Ishikawa (cell line): Measurements from ENCODE around the gene GOLGB1.

ENCODE experiments used
- CEBPB ChIP-seq: IDR thresholded peaks from 2 replicates; pipeline ENCODE4 v1.6.1; 2012
- CREB1 ChIP-seq: IDR thresholded peaks from 2 replicates; pipeline ENCODE4 v1.6.1; 2012; ENCODE audit warnings: low read depth
- EGR1 ChIP-seq: IDR thresholded peaks from 2 replicates; pipeline ENCODE4 v1.6.1; 2012
- EP300 ChIP-seq: IDR thresholded peaks from 2 replicates; pipeline ENCODE4 v1.6.1; 2012; ENCODE audit warnings: borderline replicate concordance
- FOXM1 ChIP-seq: IDR thresholded peaks from 2 replicates; pipeline ENCODE4 v1.6.1; 2012; ENCODE audit warnings: low read depth, borderline replicate concordance
- MAX ChIP-seq: IDR thresholded peaks from 2 replicates; pipeline ENCODE4 v1.6.1; 2012
- NFIC ChIP-seq: IDR thresholded peaks from 2 replicates; pipeline ENCODE4 v1.6.1; 2012
- RAD21 ChIP-seq: IDR thresholded peaks from 2 replicates; pipeline ENCODE4 v1.6.1; 2012; ENCODE audit warnings: low read depth
- TAF1 ChIP-seq: IDR thresholded peaks from 2 replicates; pipeline ENCODE4 v1.6.1; 2012; ENCODE audit warnings: low read depth, mild to moderate bottlenecking
- TCF12 ChIP-seq: IDR thresholded peaks from 2 replicates; pipeline ENCODE4 v1.6.1; 2012; ENCODE audit warnings: low read depth
- TEAD4 ChIP-seq: IDR thresholded peaks from 2 replicates; pipeline ENCODE4 v1.6.1; 2012
- YY1 ChIP-seq: IDR thresholded peaks from 2 replicates; pipeline ENCODE4 v1.6.1; 2012; ENCODE audit warnings: low read depth
- ZBTB7A ChIP-seq: IDR thresholded peaks from 2 replicates; pipeline ENCODE4 v1.6.1; 2012; ENCODE audit warnings: low read depth
- TF ChIP-seq, protein P1 (sequence below): IDR thresholded peaks from 2 replicates; pipeline ENCODE4 v1.6.1; 2012; ENCODE audit warnings: low read depth, mild to moderate bottlenecking
- TF ChIP-seq, protein P2 (sequence below): IDR thresholded peaks from 2 replicates; pipeline ENCODE4 v1.6.1; 2012

GOLGB1 gene

DNA sequence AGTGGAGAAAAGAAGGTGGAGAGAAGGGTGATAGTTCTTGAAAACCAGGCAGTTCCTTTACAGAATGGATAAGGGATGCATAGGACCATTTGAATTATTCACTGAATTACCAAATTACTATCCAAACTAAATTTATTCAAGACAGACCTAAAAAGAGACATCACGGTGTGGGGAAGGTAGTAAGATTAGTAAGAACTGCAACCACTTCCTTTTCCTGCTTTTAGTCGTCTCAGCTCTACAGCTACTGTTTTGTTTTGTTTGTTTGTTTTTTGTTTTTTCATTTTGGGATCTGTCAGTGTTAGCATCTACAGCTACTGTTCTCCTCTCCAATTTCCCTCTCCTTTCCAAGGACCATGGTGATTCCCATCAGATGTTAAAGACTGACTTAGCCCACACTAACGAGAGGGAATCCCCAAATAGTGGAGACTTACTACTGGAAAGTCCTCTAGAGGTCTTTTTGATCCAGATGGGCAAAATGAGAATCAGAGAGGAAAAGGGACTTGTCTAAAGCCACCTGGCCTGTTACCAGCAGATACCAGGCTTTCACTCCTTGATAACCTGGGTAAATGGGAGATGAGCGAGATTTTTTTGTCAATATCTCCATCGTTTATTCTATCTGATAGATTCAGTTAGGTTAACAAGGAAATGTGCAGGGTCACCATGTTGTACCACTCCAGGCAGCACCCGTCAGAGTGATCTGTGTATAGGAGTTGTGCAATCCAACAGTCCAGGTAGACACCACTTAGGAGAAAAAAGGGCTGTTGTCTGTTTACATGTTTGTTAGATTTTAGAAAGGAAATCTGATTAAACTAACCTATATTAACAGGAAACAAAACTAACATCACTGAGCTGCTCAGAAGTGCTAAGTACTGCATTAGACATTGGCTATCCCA, 94.8 kb downstream of the GOLGB1 start:
- TF ChIP-seq CREB1 (no peak), CEBPB (no peak), YY1 (no peak), TEAD4 (no peak)
- TF ChIP-seq, protein P1, sequence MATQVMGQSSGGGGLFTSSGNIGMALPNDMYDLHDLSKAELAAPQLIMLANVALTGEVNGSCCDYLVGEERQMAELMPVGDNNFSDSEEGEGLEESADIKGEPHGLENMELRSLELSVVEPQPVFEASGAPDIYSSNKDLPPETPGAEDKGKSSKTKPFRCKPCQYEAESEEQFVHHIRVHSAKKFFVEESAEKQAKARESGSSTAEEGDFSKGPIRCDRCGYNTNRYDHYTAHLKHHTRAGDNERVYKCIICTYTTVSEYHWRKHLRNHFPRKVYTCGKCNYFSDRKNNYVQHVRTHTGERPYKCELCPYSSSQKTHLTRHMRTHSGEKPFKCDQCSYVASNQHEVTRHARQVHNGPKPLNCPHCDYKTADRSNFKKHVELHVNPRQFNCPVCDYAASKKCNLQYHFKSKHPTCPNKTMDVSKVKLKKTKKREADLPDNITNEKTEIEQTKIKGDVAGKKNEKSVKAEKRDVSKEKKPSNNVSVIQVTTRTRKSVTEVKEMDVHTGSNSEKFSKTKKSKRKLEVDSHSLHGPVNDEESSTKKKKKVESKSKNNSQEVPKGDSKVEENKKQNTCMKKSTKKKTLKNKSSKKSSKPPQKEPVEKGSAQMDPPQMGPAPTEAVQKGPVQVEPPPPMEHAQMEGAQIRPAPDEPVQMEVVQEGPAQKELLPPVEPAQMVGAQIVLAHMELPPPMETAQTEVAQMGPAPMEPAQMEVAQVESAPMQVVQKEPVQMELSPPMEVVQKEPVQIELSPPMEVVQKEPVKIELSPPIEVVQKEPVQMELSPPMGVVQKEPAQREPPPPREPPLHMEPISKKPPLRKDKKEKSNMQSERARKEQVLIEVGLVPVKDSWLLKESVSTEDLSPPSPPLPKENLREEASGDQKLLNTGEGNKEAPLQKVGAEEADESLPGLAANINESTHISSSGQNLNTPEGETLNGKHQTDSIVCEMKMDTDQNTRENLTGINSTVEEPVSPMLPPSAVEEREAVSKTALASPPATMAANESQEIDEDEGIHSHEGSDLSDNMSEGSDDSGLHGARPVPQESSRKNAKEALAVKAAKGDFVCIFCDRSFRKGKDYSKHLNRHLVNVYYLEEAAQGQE: no peak

DNA sequence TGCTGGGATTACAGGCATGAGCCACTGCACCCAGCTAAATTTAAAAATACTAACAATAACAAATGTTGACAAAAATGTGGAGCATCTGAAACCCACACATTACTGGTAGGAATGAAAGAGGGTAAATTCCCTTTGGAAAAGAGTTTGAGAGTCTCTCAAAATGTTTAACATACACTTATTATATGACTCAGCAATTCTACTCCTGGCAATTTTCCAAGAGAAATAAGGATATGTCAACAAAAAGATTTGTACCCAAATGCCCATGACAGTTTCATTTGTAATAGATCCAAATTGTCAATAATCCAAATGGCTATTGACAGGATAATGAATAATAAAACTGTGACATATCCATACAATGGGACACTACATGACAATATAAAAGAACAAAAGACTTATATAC, 97.9 kb downstream of the GOLGB1 start:
- TF ChIP-seq ZBTB7A (no peak), RAD21 (no peak), YY1 (no peak), TAF1 (no peak), NFIC (0 out of 2 replicates have a peak, but pooled peaks have one; percentile 36)

DNA sequence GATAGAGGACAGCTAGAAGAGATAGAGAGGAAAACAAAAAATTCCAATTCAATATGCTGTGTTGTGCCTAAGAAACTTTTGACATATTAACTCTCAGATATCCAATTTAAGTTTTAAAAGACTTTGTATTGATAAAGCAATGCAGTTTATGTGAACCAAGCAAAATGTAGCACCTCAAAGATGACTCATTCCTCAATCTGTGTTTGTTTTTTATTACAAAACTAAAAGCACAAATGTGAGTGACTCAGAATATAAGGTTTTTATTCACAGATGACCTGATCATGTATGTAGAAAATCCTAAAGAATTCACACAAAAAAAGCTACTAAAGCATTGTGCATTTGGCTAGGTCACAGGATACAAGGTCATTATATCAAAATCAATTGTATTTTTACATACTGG, 99.9 kb downstream of the GOLGB1 start:
- no peak for TF ChIP-seq RAD21
- no peak for TF ChIP-seq TAF1
- no peak for TF ChIP-seq NFIC
- no peak for TF ChIP-seq FOXM1
- no peak for TF ChIP-seq TEAD4
- no peak for TF ChIP-seq YY1
- TF ChIP-seq CREB1: no peak
- no peak for TF ChIP-seq TCF12
- no peak for TF ChIP-seq EP300
- TF ChIP-seq MAX: no peak
- no peak for TF ChIP-seq EGR1
- TF ChIP-seq, protein P1: no peak
- no peak for TF ChIP-seq CEBPB
- no peak for TF ChIP-seq ZBTB7A
- TF ChIP-seq, protein P2, sequence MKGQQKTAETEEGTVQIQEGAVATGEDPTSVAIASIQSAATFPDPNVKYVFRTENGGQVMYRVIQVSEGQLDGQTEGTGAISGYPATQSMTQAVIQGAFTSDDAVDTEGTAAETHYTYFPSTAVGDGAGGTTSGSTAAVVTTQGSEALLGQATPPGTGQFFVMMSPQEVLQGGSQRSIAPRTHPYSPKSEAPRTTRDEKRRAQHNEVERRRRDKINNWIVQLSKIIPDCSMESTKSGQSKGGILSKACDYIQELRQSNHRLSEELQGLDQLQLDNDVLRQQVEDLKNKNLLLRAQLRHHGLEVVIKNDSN: no peak

DNA sequence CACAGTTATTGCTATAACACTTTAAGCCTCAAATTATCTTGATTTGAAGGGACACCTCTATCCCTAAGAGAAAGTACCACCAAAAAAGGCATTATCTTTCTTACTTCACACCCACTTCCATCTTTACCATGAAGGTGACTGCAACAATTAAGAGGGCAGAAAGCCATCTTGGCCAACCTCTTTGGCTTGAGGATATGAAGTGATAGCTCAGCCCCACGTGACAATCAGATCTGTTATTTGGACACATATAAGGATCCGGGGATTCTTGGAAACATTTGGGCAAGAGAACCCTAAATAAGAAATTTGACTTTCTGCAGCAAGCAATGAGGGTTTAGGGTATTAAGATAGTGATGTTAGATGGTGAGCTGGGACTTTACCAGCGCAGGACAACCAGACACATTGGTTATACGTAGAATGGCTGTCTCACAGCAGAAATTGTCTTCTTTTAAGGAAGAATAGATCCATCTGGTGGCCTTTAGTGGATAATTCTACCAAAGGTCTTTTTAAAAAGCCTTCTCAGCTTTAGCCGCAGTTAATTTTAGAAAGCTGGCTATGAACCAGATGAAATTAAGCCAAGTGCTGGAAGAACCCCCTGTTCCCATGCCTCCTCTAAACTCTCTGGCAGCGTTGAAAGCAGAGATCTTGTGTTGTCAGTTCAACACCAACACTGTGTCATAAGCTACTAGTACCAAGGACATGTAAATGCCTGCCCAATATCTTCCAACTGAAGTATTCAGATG, 101.2 kb downstream of the GOLGB1 start:
- TF ChIP-seq TAF1 (no peak), YY1 (no peak), FOXM1 (no peak), EGR1 (no peak), CREB1 (no peak), RAD21 (no peak), EP300 (no peak), MAX (no peak), NFIC (no peak), TCF12 (no peak), ZBTB7A (no peak), TEAD4 (no peak), CEBPB (no peak)
- TF ChIP-seq, protein P1: no peak
- TF ChIP-seq, protein P2: no peak
